Measurements from ENCODE around the gene TSSK2. TPM values are rescaled to one million over a fixed set of nuclear protein-coding genes. Genes with fewer than 3 reads are reported as not detected.

The TSSK2 gene
- total and polyA plus RNA-seq, 5 experiments from 2014 or later: not detected

DNA sequence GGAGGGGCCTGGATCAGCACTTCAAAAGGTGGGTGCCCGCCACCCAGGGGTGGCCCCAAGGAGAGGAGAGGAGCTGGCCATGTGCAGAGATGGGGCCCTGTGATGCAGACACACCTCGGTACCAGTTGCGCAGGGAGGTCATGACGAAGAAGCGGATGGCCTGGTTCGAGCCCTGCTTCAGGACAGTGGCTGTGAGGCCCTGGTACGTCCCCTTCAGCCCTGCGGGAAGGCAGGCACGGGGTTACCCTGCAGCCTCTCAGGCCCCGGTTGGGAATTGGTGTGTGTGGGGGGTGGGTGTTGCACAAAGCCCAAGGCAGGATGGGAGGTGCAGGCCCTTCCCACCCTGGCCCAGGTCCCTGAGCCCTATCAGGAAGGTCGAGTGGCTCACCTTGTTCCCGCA lies 45.6 kb downstream of the TSSK2 start:
- POLR2A ChIA-PET: interaction anchor here (1.2 kb wide), 1 partner anchor 32 kb away, joined by 4 read pairs; no protein-coding TSS in a partner anchor
- peak overlapping the region; percentile 41 to 84 (median 60) for H3K4me3 Mint-ChIP-seq
- H3K27ac Mint-ChIP-seq: peak overlapping the region in 6 of 10 donors; percentile 41 to 71 (median 54)
- H3K9me3 Mint-ChIP-seq: no peaks in the 10 kb centered on the region
- ATAC-seq (no peak), DNase-seq (no peak)
- H3K27me3 Mint-ChIP-seq: no peaks in the 10 kb centered on the region
- H3K4me1 Mint-ChIP-seq: peaks cover 13 to 44% (median 37%) of the 10 kb centered on the region in 4 donors
- H3K36me3 Mint-ChIP-seq: no peaks in the 10 kb centered on the region

DNA sequence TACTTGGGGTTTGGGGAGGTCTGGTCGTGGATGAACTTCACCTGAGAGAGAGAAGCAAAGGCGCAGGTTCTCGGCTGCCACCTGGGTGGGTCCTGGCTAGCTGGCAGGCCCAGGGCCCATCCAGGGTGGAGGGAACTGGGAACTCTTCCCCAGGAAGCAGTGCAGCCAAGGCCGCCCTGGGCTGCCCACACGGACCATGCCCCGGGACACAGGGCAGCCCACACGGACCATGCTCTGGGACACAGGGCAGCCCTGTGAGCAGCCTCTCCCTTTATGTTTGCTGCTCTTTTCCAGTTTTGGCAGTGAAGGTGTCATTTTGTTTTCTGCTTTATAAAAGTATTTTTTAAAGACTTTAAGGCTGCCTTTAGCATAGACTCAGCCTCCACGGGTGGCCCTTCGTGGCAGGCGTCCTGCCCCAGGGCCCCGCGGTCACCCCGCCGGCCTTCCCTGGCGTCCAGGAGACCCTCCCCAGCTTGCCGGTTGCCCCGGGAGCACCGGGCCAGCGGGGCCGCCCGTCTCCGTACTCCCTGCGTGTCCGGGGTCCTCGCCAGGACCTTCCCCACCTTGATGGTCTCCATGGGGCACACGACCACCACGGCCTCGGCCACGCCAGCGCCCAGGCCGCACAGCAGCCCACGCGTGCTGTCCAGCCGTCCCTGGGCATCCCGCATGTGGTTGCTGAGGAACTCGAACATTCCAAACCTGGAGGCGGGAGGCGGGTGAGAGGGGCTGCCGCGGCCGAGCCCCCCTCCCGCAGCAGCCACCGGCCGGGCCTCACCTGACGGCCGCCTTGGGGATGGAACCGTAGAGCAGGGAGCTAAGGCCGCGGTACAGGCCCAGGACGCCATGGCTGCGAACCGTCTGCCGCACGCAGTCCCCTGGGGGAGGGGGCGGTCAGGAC lies 46.3 kb downstream of the TSSK2 start:
- Mint-ChIP-seq H3K4me3 (peak overlapping the region; percentile 41 to 84 (median 62)), H3K27ac (peak overlapping the region in 5 of 10 donors; percentile 48 to 87 (median 71)), H3K9me3 (no peaks in the 10 kb centered on the region), H3K36me3 (no peaks in the 10 kb centered on the region), H3K4me1 (peaks cover 10 to 45% (median 39%) of the 10 kb centered on the region in 4 donors), H3K27me3 (no peaks in the 10 kb centered on the region)
- POLR2A ChIA-PET: interaction anchor here (0.9 to 2.7 kb wide), 4 partner anchors 32 to 270 kb away, joined by 3 to 14 read pairs (median 6); partner anchors contain the start of genes C22orf39 and DGCR2
- DNase-seq (no peak), ATAC-seq (peak in 1 of 2 donors; percentile 16)

DNA sequence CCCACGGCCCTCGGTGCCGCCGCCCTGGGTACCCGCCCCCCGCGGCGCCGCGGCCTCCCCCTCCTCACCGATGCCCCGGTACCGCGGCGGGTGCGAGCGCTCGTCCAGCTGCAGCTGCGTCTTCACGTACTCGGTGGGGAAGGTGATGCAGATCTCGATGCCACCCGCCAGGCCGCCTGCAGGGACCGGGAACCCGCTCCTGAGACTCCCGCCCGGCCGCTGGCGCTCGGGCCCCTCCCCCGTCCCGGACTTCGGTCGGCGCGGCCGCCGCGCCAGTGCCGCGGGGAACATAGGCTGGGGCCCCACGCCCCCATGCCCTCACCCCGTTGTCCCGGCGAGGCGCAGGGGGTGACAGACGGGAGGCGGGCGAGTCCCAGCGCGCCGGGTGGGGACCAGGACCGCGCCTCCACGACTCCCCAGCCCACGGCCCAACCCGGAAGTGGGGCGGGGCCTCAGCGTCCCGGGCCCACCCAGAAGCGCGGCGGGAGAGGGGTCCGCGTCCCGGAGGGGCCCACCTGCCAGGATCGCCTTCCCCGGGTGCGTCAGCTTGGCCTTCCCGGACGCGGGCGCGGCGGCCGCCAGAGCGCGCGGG lies 47.1 kb downstream of the TSSK2 start:
- ATAC-seq (peak; percentile 71 to 73), DNase-seq (peak; percentile 23 to 77 (median 60))
- H3K36me3 Mint-ChIP-seq: no peaks in the 10 kb centered on the region
- H3K27ac Mint-ChIP-seq: no peak overlapping the region
- H3K4me1 Mint-ChIP-seq: peaks cover 6 to 40% (median 34%) of the 10 kb centered on the region in 4 donors
- H3K9me3 Mint-ChIP-seq: no peaks in the 10 kb centered on the region
- H3K27me3 Mint-ChIP-seq: no peaks in the 10 kb centered on the region
- POLR2A ChIA-PET: interaction anchor here (0.9 to 2.7 kb wide), 6 partner anchors 9 to 270 kb away, joined by 3 to 14 read pairs (median 6); partner anchors contain the start of genes C22orf39, DGCR2 and ESS2
- H3K4me3 Mint-ChIP-seq: peak overlapping the region in 5 of 10 donors; percentile 14 to 67 (median 49)

DNA sequence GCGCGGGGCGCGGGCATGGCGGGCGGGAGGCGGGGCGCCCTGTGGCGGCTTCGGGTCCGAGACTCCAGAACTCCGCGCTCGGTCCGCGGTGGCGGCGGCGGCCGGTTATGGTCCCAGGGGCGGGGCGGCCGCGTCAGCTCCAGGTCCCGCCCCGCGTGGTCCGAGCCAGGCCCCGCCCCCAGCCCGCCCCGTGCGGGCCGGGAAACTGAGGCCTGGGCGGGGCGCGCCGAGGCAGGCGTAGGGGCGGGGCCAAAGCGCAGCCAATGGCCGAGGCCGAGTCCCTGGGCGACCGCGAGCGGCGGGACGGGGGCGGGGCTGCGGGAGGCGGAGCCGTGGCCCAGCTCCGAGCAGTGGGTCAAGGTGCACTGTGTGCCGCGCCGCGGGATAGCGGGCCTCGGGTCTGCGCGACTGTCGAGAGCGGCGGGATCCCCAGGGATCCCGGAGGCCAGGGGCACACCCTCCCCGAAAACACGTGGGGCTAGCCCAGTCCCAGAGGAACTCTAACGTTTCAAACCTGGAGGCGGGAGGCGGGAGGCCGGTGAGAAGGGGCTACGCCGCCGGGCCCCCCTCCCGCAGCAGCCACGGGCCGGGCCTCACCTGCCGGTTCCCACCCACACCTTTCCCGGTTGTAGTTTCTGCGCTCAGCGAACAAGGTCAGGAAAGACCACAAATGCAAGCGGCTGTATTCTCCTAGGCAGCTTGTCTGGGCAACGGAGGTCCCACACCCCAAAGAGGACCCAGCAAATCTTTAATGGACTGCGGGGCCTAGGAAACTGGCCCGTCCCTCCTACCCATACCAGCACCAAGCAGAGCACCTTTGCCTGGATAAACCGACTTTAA lies 47.8 kb downstream of the TSSK2 start, which contains the start of gene SLC25A1:
TSS of gene SLC25A1 (minus strand) at position 80 of the 840 bp plus-strand sequence. CDS start at position 17, 63 bp downstream.
- Mint-ChIP-seq H3K4me1 (peaks cover 6 to 32% (median 28%) of the 10 kb centered on the region in 4 donors), H3K9me3 (no peaks in the 10 kb centered on the region), H3K27ac (peak within 1 kb of the TSS in 9 of 10 donors; percentile 44 to 88 (median 83)), H3K4me3 (peak within 1 kb of the TSS; percentile 73 to 92 (median 86)), H3K27me3 (no peaks in the 10 kb centered on the region), H3K36me3 (no peaks in the 10 kb centered on the region)
- ATAC-seq: peak; percentile 64 to 77
- peak in 9 of 10 donors; percentile 42 to 82 (median 62) for DNase-seq
- POLR2A ChIA-PET: interaction anchor here (0.9 to 2.7 kb wide), 8 partner anchors 10 to 299 kb away, joined by 3 to 14 read pairs (median 4); partner anchors contain the start of genes C22orf39, DGCR2 and ESS2

DNA sequence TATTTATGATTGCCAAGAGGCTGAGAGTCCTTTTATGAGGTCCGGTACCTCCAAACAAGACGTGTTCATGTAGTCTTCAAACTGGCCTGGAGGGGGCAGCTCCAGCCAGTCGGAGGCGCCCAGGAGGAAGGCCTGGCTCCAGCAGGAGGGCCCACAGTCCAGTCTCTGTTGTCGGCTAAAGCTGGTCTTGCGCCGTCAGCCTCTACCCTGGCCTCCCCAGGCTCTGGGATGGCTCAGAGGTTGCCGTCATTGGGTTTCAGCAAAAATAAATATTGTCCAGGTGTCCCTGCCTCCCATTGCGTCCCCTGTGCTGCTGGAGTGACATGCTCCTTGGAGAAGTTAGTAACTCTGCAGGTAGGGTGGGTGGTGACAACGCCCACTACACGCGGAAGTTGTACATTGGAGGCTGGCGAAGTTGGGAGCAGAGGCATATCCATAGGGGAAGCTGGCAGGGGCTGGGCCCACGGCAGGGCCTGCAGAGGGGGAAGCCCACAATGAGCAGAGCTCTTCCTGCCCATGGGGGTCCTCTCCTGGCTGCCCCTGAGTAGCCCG lies 48.5 kb downstream of the TSSK2 start:
- peaks cover 0 to 2% (median 0%) of the 10 kb centered on the region in 5 donors for H3K27me3 Mint-ChIP-seq
- DNase-seq (peak in 6 of 10 donors; percentile 18 to 39 (median 36)), ATAC-seq (peak; percentile 34 to 42)
- POLR2A ChIA-PET: interaction anchor here (0.9 to 2.7 kb wide), 6 partner anchors 11 to 298 kb away, joined by 3 to 14 read pairs (median 5); partner anchors contain the start of genes DGCR2 and ESS2
- no peaks in the 10 kb centered on the region for H3K36me3 Mint-ChIP-seq
- peaks cover 6 to 25% (median 24%) of the 10 kb centered on the region in 4 donors for H3K4me1 Mint-ChIP-seq
- peak overlapping the region in 9 of 10 donors; percentile 53 to 88 (median 83) for H3K27ac Mint-ChIP-seq
- peak overlapping the region; percentile 73 to 92 (median 86) for H3K4me3 Mint-ChIP-seq
- no peaks in the 10 kb centered on the region for H3K9me3 Mint-ChIP-seq

DNA sequence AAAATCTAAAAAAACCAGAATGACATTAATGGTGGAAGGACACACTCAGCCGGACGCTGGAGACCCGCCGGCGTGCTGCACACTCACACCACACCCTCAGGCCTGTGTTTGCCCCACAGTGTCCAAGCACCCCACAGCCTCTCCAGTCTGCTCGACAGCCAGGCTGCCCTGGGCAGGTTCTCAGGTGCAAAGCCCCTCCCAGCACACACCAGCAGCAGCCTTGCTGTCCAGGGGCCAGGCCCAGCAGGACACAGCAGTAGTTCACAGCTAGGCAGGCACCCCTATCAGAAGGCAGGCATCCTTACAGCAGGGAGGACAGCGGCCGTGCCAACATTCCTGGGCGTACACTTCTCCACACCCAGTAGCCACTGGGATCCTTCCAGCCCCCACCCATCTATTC lies 49.1 kb downstream of the TSSK2 start:
- ATAC-seq: no peak

DNA sequence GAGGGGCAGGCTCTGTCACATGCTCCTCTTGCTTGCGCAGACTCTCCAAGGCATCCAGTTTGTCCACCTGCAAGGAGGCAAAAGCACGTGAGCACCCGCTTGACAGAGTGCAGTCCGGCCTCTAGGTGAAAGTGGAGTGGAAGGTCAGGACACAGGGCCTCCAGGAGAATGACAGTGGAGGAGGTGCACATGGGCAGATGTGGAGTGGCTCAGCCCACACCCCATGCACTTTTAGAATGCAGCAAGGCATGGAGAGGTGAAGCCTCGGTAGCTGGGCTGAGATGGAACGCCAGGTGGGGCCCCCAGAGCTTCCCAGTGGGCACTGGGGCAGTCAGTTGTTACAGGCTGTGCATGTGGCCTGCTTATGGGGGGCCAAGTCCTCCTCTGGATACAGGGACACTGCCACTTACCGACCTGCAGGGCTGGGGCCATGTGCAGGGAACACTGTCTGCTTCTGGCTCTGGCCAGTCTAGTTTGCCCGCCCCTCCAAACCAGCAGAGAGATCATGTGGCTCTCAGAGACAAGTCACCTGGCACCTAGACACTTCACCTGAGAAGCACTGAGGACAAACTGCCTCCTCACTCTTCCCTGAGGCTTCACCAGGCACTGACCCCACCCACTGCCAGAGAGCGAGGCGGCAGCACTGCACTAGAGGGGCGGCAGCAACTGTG lies 49.8 kb downstream of the TSSK2 start:
- H3K4me1 Mint-ChIP-seq: peaks cover 6 to 24% (median 22%) of the 10 kb centered on the region in 4 donors
- no peaks in the 10 kb centered on the region for H3K36me3 Mint-ChIP-seq
- no peak overlapping the region for H3K27ac Mint-ChIP-seq
- ATAC-seq (no peak), DNase-seq (no peak)
- H3K4me3 Mint-ChIP-seq: peak overlapping the region in 1 of 10 donors; percentile 7
- peaks cover 0 to 2% (median 0%) of the 10 kb centered on the region in 5 donors for H3K27me3 Mint-ChIP-seq
- POLR2A ChIA-PET: no interaction called here
- H3K9me3 Mint-ChIP-seq: no peaks in the 10 kb centered on the region

More for the DNA sequence above, 49.1 kb downstream of the TSSK2 start:
- no peaks in the 10 kb centered on the region for H3K36me3 Mint-ChIP-seq
- no peak for DNase-seq
- H3K27ac Mint-ChIP-seq: no peak overlapping the region
- POLR2A ChIA-PET: interaction anchor here (2.4 to 2.7 kb wide), 2 partner anchors 36 to 58 kb away, joined by 10 to 14 read pairs; partner anchors contain the start of genes DGCR2 and ESS2
- peak overlapping the region in 1 of 10 donors; percentile 7 for H3K4me3 Mint-ChIP-seq
- peaks cover 0 to 2% (median 0%) of the 10 kb centered on the region in 5 donors for H3K27me3 Mint-ChIP-seq
- peaks cover 6 to 25% (median 24%) of the 10 kb centered on the region in 4 donors for H3K4me1 Mint-ChIP-seq
- H3K9me3 Mint-ChIP-seq: no peaks in the 10 kb centered on the region

DNA sequence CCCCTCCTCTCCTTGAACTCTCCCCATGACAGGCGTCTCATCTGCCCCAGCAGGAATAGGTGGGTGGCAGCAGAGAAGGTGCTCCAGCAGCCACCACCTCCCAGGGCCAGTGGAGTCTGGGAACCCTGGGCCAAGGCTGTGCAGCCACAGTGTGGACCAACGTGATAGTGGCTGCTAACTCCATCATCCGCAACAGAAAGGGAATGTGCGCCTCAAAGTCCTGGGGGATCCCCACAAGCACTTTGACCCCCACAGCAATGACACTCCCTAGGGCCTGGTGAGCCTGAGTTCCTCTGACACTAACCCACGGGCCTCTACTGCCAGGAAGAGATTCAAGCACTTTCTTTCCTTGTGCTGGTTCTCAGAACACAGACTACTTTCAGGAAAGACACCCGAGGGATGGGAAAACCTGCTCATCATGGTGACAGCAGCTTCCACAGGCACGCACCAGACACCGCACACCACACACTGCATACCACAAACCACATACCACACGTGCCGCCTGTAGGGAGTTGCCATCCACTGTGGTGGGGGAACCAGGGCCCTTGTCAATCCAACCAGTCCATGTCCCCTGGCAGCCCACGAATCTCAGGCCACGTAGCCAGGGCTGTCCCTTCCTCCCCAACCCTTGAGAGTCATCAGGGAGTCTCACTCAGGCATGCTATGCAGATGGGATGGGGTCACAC lies 50.8 kb downstream of the TSSK2 start:
- Mint-ChIP-seq H3K36me3 (no peaks in the 10 kb centered on the region), H3K4me1 (peaks cover 6 to 22% (median 19%) of the 10 kb centered on the region in 4 donors), H3K4me3 (peak overlapping the region in 3 of 10 donors; percentile 34 to 48 (median 42)), H3K27me3 (peaks cover 0 to 2% (median 0%) of the 10 kb centered on the region in 5 donors), H3K9me3 (no peaks in the 10 kb centered on the region), H3K27ac (peak overlapping the region in 3 of 10 donors; percentile 71 to 81 (median 71))
- POLR2A ChIA-PET: no interaction called here
- DNase-seq (no peak), ATAC-seq (no peak)

Data from naive thymus-derived CD8-positive, alpha-beta T cell (primary cell).